ENCODE data around the gene COL4A1.
"Not testable (repeated sequence)": the region's sequence is repeated elsewhere in the genome, so short reads cannot be mapped to it uniquely, and the experiment has no call there.

Gene COL4A1

GRCh38 chr13:110128546-110128945, 178.4 kb downstream of the COL4A1 start:
- DNase-seq, result no peak

GRCh38 chr13:110127986-110128511, 178.9 kb downstream of the COL4A1 start:
- no peak for DNase-seq

GRCh38 chr13:110126391-110126961, 180.5 kb downstream of the COL4A1 start:
- DNase-seq, result no peak

- DNase-seq, result no peak
Measured at GRCh38 chr13:110125613-110126272, 181.2 kb downstream of the COL4A1 start.

- DNase-seq, result no peak
Measured at GRCh38 chr13:110125157-110125556, 181.8 kb downstream of the COL4A1 start.

- no peak for DNase-seq
Measured at GRCh38 chr13:110124201-110124940, 182.6 kb downstream of the COL4A1 start.

GRCh38 chr13:110123041-110123809, 183.7 kb downstream of the COL4A1 start:
- no peak for DNase-seq

- no peak for DNase-seq
Measured at GRCh38 chr13:110121422-110122083, 185.4 kb downstream of the COL4A1 start.

- no peak for DNase-seq
Measured at GRCh38 chr13:110119935-110120905, 186.7 kb downstream of the COL4A1 start.

GRCh38 chr13:110118106-110118505, 188.9 kb downstream of the COL4A1 start:
- DNase-seq, result no peak

GRCh38 chr13:110116072-110116487, 190.9 kb downstream of the COL4A1 start:
- DNase-seq, result peak; percentile 12 to 24

- no peak for DNase-seq
Measured at GRCh38 chr13:110115591-110115990, 191.4 kb downstream of the COL4A1 start.

- DNase-seq, result no peak
Measured at GRCh38 chr13:110114316-110114715, 192.6 kb downstream of the COL4A1 start.

- no peak for DNase-seq
Measured at GRCh38 chr13:110113284-110113764, 193.6 kb downstream of the COL4A1 start.

GRCh38 chr13:110112379-110112778, 194.6 kb downstream of the COL4A1 start:
- not testable (repeated sequence) for DNase-seq

GRCh38 chr13:110110783-110111182, 196.2 kb downstream of the COL4A1 start:
- no peak for DNase-seq

- no peak for DNase-seq
Measured at GRCh38 chr13:110109910-110110309, 197.0 kb downstream of the COL4A1 start.

GRCh38 chr13:110109140-110109783, 197.7 kb downstream of the COL4A1 start:
- no peak for DNase-seq

GRCh38 chr13:110108348-110109139, 198.4 kb downstream of the COL4A1 start:
- DNase-seq, result no peak

All from activated CD4-positive, alpha-beta T cell treated with anti-CD3 and anti-CD28 coated beads, Interleukin-2, amount 50 U/mL, for 4 hours (primary cell).